DOHH2 (cell line): ENCODE data around the gene KRTAP5-1.

Experiments
- EZH2phosphoT487 ChIP-seq: fragments of 200-600 bp; sonication (generic); IDR thresholded peaks from 2 replicates; pipeline ENCODE4 v1.6.1; 2017; ENCODE audit warnings: borderline replicate concordance, mild to moderate bottlenecking, antibody characterized with exemption, low read length, moderate library complexity, mixed read lengths
- TF ChIP-seq, protein P1 (sequence below): fragments of 200-600 bp; sonication (generic); IDR thresholded peaks from one replicate; pipeline ENCODE4 v1.5.1; 2014; ENCODE audit warnings: antibody characterized with exemption, mild to moderate bottlenecking, low read depth, low read length; ENCODE audit not compliant: poor library complexity, severe bottlenecking

- TF ChIP-seq, protein P1, sequence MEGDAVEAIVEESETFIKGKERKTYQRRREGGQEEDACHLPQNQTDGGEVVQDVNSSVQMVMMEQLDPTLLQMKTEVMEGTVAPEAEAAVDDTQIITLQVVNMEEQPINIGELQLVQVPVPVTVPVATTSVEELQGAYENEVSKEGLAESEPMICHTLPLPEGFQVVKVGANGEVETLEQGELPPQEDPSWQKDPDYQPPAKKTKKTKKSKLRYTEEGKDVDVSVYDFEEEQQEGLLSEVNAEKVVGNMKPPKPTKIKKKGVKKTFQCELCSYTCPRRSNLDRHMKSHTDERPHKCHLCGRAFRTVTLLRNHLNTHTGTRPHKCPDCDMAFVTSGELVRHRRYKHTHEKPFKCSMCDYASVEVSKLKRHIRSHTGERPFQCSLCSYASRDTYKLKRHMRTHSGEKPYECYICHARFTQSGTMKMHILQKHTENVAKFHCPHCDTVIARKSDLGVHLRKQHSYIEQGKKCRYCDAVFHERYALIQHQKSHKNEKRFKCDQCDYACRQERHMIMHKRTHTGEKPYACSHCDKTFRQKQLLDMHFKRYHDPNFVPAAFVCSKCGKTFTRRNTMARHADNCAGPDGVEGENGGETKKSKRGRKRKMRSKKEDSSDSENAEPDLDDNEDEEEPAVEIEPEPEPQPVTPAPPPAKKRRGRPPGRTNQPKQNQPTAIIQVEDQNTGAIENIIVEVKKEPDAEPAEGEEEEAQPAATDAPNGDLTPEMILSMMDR = no peak
- TF ChIP-seq EZH2phosphoT487 = no peak
Observed at GRCh38 chr11:1556278-1556902, 28.7 kb downstream of the KRTAP5-1 start.
